ENCODE measurements around the gene FAM117A. TPM values are rescaled to one million over a fixed set of nuclear protein-coding genes. Genes with fewer than 3 reads are reported as not detected.
"Not testable (repeated sequence)": the region's sequence is repeated elsewhere in the genome, so short reads cannot be mapped to it uniquely, and the experiment has no call there.

Gene FAM117A
- polyA plus RNA-seq, 1 donor from 2014 or later = 81.6 TPM

- H3K4me3 Mint-ChIP-seq = peak overlapping the region; percentile 87 to 96 (median 90)
- no peaks in the 10 kb centered on the region for H3K27me3 Mint-ChIP-seq
- H3K27ac Mint-ChIP-seq = peak overlapping the region; percentile 96 to 100 (median 99)
- H3K9me3 Mint-ChIP-seq = no peaks in the 10 kb centered on the region
- peaks cover 41 to 66% (median 59%) of the 10 kb centered on the region in 3 donors for H3K4me1 Mint-ChIP-seq
- peaks cover 17% of the 10 kb centered on the region for H3K36me3 Mint-ChIP-seq
Observed at GRCh38 chr17:49739641-49740271, 24.2 kb downstream of the FAM117A start.

- Mint-ChIP-seq H3K36me3 (peaks cover 17% of the 10 kb centered on the region), H3K4me3 (peak overlapping the region; percentile 87 to 96 (median 90)), H3K4me1 (peaks cover 44 to 65% (median 58%) of the 10 kb centered on the region in 3 donors), H3K27ac (peak overlapping the region; percentile 96 to 100 (median 99)), H3K27me3 (no peaks in the 10 kb centered on the region), H3K9me3 (no peaks in the 10 kb centered on the region)
Observed at GRCh38 chr17:49738456-49739163, 25.3 kb downstream of the FAM117A start.

GRCh38 chr17:49734515-49735490 lies 29.1 kb downstream of the FAM117A start:
- Mint-ChIP-seq H3K36me3 (peaks cover 4% of the 10 kb centered on the region), H3K27ac (peak overlapping the region in 2 of 3 donors; percentile 44 to 99), H3K9me3 (no peaks in the 10 kb centered on the region), H3K27me3 (no peaks in the 10 kb centered on the region), H3K4me3 (no peak overlapping the region), H3K4me1 (peaks cover 39 to 51% (median 42%) of the 10 kb centered on the region in 3 donors)

GRCh38 chr17:49731435-49731831 lies 32.5 kb downstream of the FAM117A start:
- Mint-ChIP-seq H3K9me3 (no peaks in the 10 kb centered on the region), H3K4me1 (peaks cover 31 to 36% (median 32%) of the 10 kb centered on the region in 3 donors), H3K27ac (peak overlapping the region in 1 of 3 donors; percentile 82), H3K27me3 (no peaks in the 10 kb centered on the region), H3K36me3 (peaks cover 2% of the 10 kb centered on the region), H3K4me3 (no peak overlapping the region)

- Mint-ChIP-seq H3K9me3 (no peaks in the 10 kb centered on the region), H3K36me3 (peaks cover 2% of the 10 kb centered on the region), H3K4me1 (peaks cover 30 to 36% (median 30%) of the 10 kb centered on the region in 3 donors), H3K27ac (peak overlapping the region in 2 of 3 donors; percentile 59 to 82), H3K4me3 (peak overlapping the region in 1 of 4 donors; percentile 0), H3K27me3 (no peaks in the 10 kb centered on the region)
Observed at GRCh38 chr17:49730785-49731434, 33.0 kb downstream of the FAM117A start.

- H3K4me3 Mint-ChIP-seq = peak overlapping the region in 1 of 4 donors; percentile 17
- H3K9me3 Mint-ChIP-seq = peaks cover 0 to 2% (median 0%) of the 10 kb centered on the region in 3 donors
- peak overlapping the region in 2 of 3 donors; percentile 50 to 59 for H3K27ac Mint-ChIP-seq
- peaks cover 5% of the 10 kb centered on the region for H3K36me3 Mint-ChIP-seq
- H3K4me1 Mint-ChIP-seq = peaks cover 25 to 36% (median 30%) of the 10 kb centered on the region in 3 donors
- no peaks in the 10 kb centered on the region for H3K27me3 Mint-ChIP-seq
Observed at GRCh38 chr17:49730078-49730784, 33.7 kb downstream of the FAM117A start.

- no peaks in the 10 kb centered on the region for H3K27me3 Mint-ChIP-seq
- peaks cover 0 to 2% (median 0%) of the 10 kb centered on the region in 3 donors for H3K9me3 Mint-ChIP-seq
- peak overlapping the region in 1 of 3 donors; percentile 66 for H3K27ac Mint-ChIP-seq
- H3K36me3 Mint-ChIP-seq = peaks cover 6% of the 10 kb centered on the region
- H3K4me3 Mint-ChIP-seq = peak overlapping the region in 1 of 4 donors; percentile 33
- peaks cover 25 to 39% (median 29%) of the 10 kb centered on the region in 3 donors for H3K4me1 Mint-ChIP-seq
Observed at GRCh38 chr17:49729069-49729468, 34.9 kb downstream of the FAM117A start.

- Mint-ChIP-seq H3K4me1 (peaks cover 25 to 43% (median 28%) of the 10 kb centered on the region in 3 donors), H3K27ac (peak overlapping the region in 2 of 3 donors; percentile 66 to 83), H3K9me3 (peaks cover 0 to 2% (median 0%) of the 10 kb centered on the region in 3 donors), H3K27me3 (no peaks in the 10 kb centered on the region), H3K36me3 (peaks cover 6% of the 10 kb centered on the region), H3K4me3 (no peak overlapping the region)
Observed at GRCh38 chr17:49728425-49728824, 35.5 kb downstream of the FAM117A start.

GRCh38 chr17:49727380-49727779 lies 36.6 kb downstream of the FAM117A start:
- Mint-ChIP-seq H3K27ac (peak overlapping the region in 1 of 3 donors; percentile 19), H3K4me1 (peaks cover 18 to 38% (median 18%) of the 10 kb centered on the region in 3 donors), H3K4me3 (no peak overlapping the region), H3K9me3 (peaks cover 0 to 2% (median 0%) of the 10 kb centered on the region in 3 donors), H3K27me3 (no peaks in the 10 kb centered on the region), H3K36me3 (peaks cover 9% of the 10 kb centered on the region)

- peak overlapping the region in 1 of 3 donors; percentile 82 for H3K27ac Mint-ChIP-seq
- no peaks in the 10 kb centered on the region for H3K27me3 Mint-ChIP-seq
- peaks cover 9 to 29% (median 15%) of the 10 kb centered on the region in 3 donors for H3K4me1 Mint-ChIP-seq
- H3K9me3 Mint-ChIP-seq = peaks cover 0 to 2% (median 0%) of the 10 kb centered on the region in 3 donors
- peak overlapping the region in 2 of 4 donors; percentile 22 to 51 for H3K4me3 Mint-ChIP-seq
- H3K36me3 Mint-ChIP-seq = peaks cover 9% of the 10 kb centered on the region
Observed at GRCh38 chr17:49725452-49726130, 38.3 kb downstream of the FAM117A start.

GRCh38 chr17:49724552-49724951 lies 39.4 kb downstream of the FAM117A start:
- H3K27me3 Mint-ChIP-seq, H3K9me3 Mint-ChIP-seq, H3K36me3 Mint-ChIP-seq, H3K4me3 Mint-ChIP-seq: not testable (repeated sequence)
- Mint-ChIP-seq H3K27ac (peak overlapping the region in 1 of 3 donors; percentile 82), H3K4me1 (peaks cover 9 to 26% (median 12%) of the 10 kb centered on the region in 3 donors)

GRCh38 chr17:49723423-49723822 lies 40.5 kb downstream of the FAM117A start:
- Mint-ChIP-seq H3K9me3 (peaks cover 0 to 2% (median 0%) of the 10 kb centered on the region in 3 donors), H3K27ac (peak overlapping the region in 2 of 3 donors; percentile 67 to 81), H3K27me3 (no peaks in the 10 kb centered on the region), H3K4me3 (no peak overlapping the region), H3K36me3 (peaks cover 9% of the 10 kb centered on the region), H3K4me1 (peaks cover 0 to 18% (median 11%) of the 10 kb centered on the region in 3 donors)

- Mint-ChIP-seq H3K4me1 (peaks cover 0 to 13% (median 5%) of the 10 kb centered on the region in 3 donors), H3K27ac (no peak overlapping the region), H3K4me3 (no peak overlapping the region), H3K9me3 (peaks cover 0 to 2% (median 0%) of the 10 kb centered on the region in 3 donors), H3K36me3 (peaks cover 7% of the 10 kb centered on the region), H3K27me3 (no peaks in the 10 kb centered on the region)
Observed at GRCh38 chr17:49722066-49722465, 41.9 kb downstream of the FAM117A start.

All from IgD-negative memory B cell (primary cell).